HL-60 (cell line): ENCODE measurements around the gene SLC16A6.
"Not testable (repeated sequence)": the region's sequence is repeated elsewhere in the genome, so short reads cannot be mapped to it uniquely, and the experiment has no call there.

ENCODE experiments used
- GABPA ChIP-seq: IDR thresholded peaks from 2 replicates; pipeline ENCODE4 v1.6.1; 2012; ENCODE audit warnings: low read depth
- POLR2AphosphoS5 ChIP-seq: IDR thresholded peaks from 2 replicates; pipeline ENCODE4 v1.6.1; 2012; ENCODE audit warnings: low read depth
- SPI1 ChIP-seq: IDR thresholded peaks from 2 replicates; pipeline ENCODE4 v1.6.1; 2012; ENCODE audit warnings: low read depth, mild to moderate bottlenecking, borderline replicate concordance
- TF ChIP-seq, protein P1 (sequence below): IDR thresholded peaks from one replicate; pipeline ENCODE4 v1.5.1; 2011; ENCODE audit warnings: low read length, control low read depth, inconsistent platforms; ENCODE audit not compliant: insufficient read depth
- TF ChIP-seq, protein P2 (sequence below): IDR thresholded peaks from 2 replicates; pipeline ENCODE4 v1.6.1; 2012; ENCODE audit warnings: low read depth; ENCODE audit not compliant: insufficient replicate concordance

DNA sequence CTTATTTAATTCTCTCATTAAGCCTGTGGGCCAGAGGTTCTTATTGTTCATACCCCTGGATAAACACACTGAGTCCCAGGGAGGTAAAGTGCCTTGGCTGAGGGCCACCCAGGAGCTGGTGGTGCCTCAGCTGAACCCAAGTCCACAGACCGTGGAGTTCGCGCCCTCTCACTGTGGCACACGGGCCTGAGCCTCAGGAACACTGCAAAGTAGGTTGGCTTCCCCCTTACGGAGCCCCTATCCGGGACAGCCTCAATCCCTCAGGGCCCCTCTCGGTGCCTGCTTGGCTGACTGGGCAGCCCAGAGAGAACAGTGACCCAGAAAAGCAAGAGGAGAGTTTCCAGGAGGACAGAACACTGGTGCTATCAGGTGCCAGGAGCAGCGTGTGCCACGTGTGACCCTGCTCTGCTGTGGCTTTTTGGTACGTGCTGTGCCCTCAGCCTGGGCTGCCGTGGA, 55.6 kb downstream of the SLC16A6 start:
- TF ChIP-seq, protein P1, sequence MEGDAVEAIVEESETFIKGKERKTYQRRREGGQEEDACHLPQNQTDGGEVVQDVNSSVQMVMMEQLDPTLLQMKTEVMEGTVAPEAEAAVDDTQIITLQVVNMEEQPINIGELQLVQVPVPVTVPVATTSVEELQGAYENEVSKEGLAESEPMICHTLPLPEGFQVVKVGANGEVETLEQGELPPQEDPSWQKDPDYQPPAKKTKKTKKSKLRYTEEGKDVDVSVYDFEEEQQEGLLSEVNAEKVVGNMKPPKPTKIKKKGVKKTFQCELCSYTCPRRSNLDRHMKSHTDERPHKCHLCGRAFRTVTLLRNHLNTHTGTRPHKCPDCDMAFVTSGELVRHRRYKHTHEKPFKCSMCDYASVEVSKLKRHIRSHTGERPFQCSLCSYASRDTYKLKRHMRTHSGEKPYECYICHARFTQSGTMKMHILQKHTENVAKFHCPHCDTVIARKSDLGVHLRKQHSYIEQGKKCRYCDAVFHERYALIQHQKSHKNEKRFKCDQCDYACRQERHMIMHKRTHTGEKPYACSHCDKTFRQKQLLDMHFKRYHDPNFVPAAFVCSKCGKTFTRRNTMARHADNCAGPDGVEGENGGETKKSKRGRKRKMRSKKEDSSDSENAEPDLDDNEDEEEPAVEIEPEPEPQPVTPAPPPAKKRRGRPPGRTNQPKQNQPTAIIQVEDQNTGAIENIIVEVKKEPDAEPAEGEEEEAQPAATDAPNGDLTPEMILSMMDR: not testable (repeated sequence)
- TF ChIP-seq, protein P2, sequence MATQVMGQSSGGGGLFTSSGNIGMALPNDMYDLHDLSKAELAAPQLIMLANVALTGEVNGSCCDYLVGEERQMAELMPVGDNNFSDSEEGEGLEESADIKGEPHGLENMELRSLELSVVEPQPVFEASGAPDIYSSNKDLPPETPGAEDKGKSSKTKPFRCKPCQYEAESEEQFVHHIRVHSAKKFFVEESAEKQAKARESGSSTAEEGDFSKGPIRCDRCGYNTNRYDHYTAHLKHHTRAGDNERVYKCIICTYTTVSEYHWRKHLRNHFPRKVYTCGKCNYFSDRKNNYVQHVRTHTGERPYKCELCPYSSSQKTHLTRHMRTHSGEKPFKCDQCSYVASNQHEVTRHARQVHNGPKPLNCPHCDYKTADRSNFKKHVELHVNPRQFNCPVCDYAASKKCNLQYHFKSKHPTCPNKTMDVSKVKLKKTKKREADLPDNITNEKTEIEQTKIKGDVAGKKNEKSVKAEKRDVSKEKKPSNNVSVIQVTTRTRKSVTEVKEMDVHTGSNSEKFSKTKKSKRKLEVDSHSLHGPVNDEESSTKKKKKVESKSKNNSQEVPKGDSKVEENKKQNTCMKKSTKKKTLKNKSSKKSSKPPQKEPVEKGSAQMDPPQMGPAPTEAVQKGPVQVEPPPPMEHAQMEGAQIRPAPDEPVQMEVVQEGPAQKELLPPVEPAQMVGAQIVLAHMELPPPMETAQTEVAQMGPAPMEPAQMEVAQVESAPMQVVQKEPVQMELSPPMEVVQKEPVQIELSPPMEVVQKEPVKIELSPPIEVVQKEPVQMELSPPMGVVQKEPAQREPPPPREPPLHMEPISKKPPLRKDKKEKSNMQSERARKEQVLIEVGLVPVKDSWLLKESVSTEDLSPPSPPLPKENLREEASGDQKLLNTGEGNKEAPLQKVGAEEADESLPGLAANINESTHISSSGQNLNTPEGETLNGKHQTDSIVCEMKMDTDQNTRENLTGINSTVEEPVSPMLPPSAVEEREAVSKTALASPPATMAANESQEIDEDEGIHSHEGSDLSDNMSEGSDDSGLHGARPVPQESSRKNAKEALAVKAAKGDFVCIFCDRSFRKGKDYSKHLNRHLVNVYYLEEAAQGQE: not testable (repeated sequence)
- TF ChIP-seq SPI1, POLR2AphosphoS5, GABPA: not testable (repeated sequence)
